ENCODE data around the gene GLB1L2.

Gene GLB1L2

DNA sequence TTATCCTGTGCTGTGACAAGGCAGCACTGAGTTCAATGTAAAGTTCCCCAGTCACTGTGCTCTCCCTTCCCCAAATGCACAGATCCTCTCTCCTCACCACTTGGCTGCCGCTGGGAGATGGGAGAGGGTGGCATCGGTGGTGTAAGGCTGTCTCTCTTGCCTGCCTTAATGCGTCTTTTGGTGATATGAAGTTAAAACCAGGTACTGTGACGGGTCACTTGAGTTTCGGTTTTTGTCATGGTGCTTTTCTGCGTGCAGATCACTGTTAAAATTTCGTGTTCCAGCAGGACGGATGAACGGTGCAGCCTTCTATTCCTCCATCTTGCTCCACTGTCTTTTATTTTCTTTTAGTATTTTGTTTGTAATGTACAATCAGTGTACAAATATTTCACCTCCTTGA lies 18.6 kb downstream of the GLB1L2 start:
- no peak for TF ChIP-seq ARNTL (CRISPR knock-in tag; IDR thresholded peaks at IDR 0.05; ENCODE audit: borderline replicate concordance, low read depth)
- no peak for TF ChIP-seq ZFP3 (CRISPR knock-in tag; IDR thresholded peaks at IDR 0.05)
- TF ChIP-seq BACH2 (CRISPR knock-in tag; IDR thresholded peaks at IDR 0.05; ENCODE audit: borderline replicate concordance), result no peak
- no peak for TF ChIP-seq TSHZ2 (CRISPR knock-in tag; IDR thresholded peaks at IDR 0.05)
- TF ChIP-seq, protein P1, sequence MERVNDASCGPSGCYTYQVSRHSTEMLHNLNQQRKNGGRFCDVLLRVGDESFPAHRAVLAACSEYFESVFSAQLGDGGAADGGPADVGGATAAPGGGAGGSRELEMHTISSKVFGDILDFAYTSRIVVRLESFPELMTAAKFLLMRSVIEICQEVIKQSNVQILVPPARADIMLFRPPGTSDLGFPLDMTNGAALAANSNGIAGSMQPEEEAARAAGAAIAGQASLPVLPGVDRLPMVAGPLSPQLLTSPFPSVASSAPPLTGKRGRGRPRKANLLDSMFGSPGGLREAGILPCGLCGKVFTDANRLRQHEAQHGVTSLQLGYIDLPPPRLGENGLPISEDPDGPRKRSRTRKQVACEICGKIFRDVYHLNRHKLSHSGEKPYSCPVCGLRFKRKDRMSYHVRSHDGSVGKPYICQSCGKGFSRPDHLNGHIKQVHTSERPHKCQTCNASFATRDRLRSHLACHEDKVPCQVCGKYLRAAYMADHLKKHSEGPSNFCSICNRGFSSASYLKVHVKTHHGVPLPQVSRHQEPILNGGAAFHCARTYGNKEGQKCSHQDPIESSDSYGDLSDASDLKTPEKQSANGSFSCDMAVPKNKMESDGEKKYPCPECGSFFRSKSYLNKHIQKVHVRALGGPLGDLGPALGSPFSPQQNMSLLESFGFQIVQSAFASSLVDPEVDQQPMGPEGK (CRISPR knock-in tag; IDR thresholded peaks at IDR 0.05; ENCODE audit: borderline replicate concordance), result no peak
- no peak for TF ChIP-seq TOX (CRISPR knock-in tag; IDR thresholded peaks at IDR 0.05; ENCODE audit: borderline replicate concordance)
- TF ChIP-seq CSDC2 (CRISPR knock-in tag; IDR thresholded peaks at IDR 0.05), result no peak
- ATAC-seq, result no peak

DNA sequence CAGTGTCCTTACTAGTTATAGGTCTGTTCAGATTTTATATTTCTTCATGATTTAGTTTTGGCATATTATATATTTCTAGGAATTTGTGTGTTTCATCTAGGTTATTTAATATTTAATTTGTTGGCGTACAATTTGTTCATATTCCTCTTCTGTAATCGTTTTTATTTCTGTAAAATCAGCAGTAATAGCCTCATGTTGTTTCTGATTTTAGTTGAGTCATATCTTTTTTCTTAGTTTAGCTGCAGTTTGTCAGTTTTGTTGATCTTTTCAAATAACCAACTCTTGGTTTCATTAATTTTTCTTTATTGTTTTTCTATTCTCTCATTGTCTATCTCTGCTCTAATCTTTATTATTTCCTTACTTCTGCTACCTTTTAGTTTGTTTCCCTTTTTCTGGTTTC lies 20.3 kb downstream of the GLB1L2 start:
- no peak for ATAC-seq
- TF ChIP-seq, protein P2, sequence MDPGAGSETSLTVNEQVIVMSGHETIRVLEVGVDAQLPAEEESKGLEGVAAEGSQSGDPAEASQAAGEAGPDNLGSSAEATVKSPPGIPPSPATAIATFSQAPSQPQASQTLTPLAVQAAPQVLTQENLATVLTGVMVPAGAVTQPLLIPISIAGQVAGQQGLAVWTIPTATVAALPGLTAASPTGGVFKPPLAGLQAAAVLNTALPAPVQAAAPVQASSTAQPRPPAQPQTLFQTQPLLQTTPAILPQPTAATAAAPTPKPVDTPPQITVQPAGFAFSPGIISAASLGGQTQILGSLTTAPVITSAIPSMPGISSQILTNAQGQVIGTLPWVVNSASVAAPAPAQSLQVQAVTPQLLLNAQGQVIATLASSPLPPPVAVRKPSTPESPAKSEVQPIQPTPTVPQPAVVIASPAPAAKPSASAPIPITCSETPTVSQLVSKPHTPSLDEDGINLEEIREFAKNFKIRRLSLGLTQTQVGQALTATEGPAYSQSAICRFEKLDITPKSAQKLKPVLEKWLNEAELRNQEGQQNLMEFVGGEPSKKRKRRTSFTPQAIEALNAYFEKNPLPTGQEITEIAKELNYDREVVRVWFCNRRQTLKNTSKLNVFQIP (CRISPR knock-in tag; IDR thresholded peaks at IDR 0.05; ENCODE audit: borderline replicate concordance, low read depth), result no peak
- TF ChIP-seq BACH2 (CRISPR knock-in tag; IDR thresholded peaks at IDR 0.05; ENCODE audit: borderline replicate concordance) (no peak), ZC3H10 (CRISPR knock-in tag; IDR thresholded peaks at IDR 0.05) (no peak), TCF4 (CRISPR knock-in tag; IDR thresholded peaks at IDR 0.05; ENCODE audit: borderline replicate concordance) (no peak), TOX (CRISPR knock-in tag; IDR thresholded peaks at IDR 0.05; ENCODE audit: borderline replicate concordance) (no peak), ZNF70 (CRISPR knock-in tag; IDR thresholded peaks at IDR 0.05) (no peak), CREB5 (CRISPR knock-in tag; IDR thresholded peaks at IDR 0.05; ENCODE audit: low read depth) (no peak), GLIS3 (CRISPR knock-in tag; IDR thresholded peaks at IDR 0.05) (no peak), ZFP3 (CRISPR knock-in tag; IDR thresholded peaks at IDR 0.05) (no peak), CSRNP3 (CRISPR knock-in tag; IDR thresholded peaks at IDR 0.05) (no peak), ZNF565 (CRISPR knock-in tag; conservative IDR thresholded peaks at IDR 0.05; ENCODE audit: low read depth) (no peak), RARB (CRISPR knock-in tag; IDR thresholded peaks at IDR 0.05) (no peak), TSHZ2 (CRISPR knock-in tag; IDR thresholded peaks at IDR 0.05) (no peak), CSDC2 (CRISPR knock-in tag; IDR thresholded peaks at IDR 0.05) (no peak), ISL1 (CRISPR knock-in tag; IDR thresholded peaks at IDR 0.05) (no peak)

DNA sequence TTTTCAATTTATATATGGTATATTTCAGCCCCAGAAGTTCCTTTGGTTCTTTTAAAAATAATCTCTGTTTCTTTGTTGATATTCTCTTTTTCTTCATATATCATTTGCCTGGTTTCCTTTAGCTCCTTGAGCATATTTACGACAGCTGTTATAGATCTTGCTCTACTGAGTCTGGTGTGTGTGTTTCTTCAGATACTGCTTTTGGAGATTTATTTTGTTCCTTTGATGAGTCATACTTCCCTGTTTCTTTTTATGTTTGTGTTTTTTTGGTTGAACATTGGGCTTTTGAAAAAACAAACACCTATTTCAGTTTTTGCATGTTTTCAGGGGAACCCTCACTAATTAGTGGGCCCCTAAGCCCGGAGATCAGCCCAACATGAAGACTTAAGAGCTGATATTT lies 23.3 kb downstream of the GLB1L2 start:
- no peak for ATAC-seq
- TF ChIP-seq ZNF565 (CRISPR knock-in tag; conservative IDR thresholded peaks at IDR 0.05; ENCODE audit: low read depth) (no peak), ZFP3 (CRISPR knock-in tag; IDR thresholded peaks at IDR 0.05) (no peak), CREB5 (CRISPR knock-in tag; IDR thresholded peaks at IDR 0.05; ENCODE audit: low read depth) (no peak), TSHZ2 (CRISPR knock-in tag; IDR thresholded peaks at IDR 0.05) (no peak)

Data from SK-N-SH treated with all-trans-retinoic acid at 6 μM for 48 hours (cell line).